Fibroblast of pulmonary artery (primary cell): ENCODE measurements around the gene PCSK2.

Source experiments
- DNase-seq: peaks from one replicate; pipeline ENCODE4 v3.0.0-alpha.2; 2010; ENCODE audit warnings: low read depth
- H3K4me3 ChIP-seq: replicated peaks from 2 replicates; pipeline ENCODE4 v1.5.1; 2011; ENCODE audit warnings: low read depth, mild to moderate bottlenecking, control low read depth, low read length, moderate library complexity
- TF ChIP-seq, protein P1 (sequence below): IDR thresholded peaks from 2 replicates; pipeline ENCODE4 v1.5.1; 2011; ENCODE audit warnings: mild to moderate bottlenecking, control low read depth, low read length, inconsistent platforms; ENCODE audit errors: missing control alignments

The PCSK2 gene

DNA sequence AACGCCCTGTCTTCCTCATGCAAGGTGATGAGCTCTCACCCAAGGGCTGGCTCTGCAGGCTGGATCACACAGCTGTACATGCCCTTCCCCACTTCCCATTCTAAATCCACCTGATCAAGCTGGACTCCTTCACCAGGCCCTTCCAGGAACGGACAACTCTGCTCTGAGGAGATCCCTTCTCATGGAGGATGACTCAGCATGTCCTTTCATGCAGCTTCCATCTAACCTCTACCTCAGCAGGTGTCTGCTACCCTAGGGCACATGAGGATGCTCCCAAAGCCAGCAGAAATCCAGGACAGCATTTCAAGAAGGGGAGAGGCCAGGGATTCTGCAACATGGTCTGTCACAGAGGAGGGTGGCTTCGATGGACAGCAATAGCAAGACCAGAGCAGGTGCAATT is 61.2 kb downstream of the PCSK2 start:
- TF ChIP-seq, protein P1, sequence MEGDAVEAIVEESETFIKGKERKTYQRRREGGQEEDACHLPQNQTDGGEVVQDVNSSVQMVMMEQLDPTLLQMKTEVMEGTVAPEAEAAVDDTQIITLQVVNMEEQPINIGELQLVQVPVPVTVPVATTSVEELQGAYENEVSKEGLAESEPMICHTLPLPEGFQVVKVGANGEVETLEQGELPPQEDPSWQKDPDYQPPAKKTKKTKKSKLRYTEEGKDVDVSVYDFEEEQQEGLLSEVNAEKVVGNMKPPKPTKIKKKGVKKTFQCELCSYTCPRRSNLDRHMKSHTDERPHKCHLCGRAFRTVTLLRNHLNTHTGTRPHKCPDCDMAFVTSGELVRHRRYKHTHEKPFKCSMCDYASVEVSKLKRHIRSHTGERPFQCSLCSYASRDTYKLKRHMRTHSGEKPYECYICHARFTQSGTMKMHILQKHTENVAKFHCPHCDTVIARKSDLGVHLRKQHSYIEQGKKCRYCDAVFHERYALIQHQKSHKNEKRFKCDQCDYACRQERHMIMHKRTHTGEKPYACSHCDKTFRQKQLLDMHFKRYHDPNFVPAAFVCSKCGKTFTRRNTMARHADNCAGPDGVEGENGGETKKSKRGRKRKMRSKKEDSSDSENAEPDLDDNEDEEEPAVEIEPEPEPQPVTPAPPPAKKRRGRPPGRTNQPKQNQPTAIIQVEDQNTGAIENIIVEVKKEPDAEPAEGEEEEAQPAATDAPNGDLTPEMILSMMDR, result no peak
- no peak overlapping the region for H3K4me3 ChIP-seq

GRCh38 chr20:17295151-17295726 is 68.4 kb downstream of the PCSK2 start:
- DNase-seq, result no peak
- TF ChIP-seq, protein P1, result no peak
- H3K4me3 ChIP-seq, result no peak overlapping the region

More for the DNA sequence above, 61.2 kb downstream of the PCSK2 start:
- DNase-seq, result no peak

DNA sequence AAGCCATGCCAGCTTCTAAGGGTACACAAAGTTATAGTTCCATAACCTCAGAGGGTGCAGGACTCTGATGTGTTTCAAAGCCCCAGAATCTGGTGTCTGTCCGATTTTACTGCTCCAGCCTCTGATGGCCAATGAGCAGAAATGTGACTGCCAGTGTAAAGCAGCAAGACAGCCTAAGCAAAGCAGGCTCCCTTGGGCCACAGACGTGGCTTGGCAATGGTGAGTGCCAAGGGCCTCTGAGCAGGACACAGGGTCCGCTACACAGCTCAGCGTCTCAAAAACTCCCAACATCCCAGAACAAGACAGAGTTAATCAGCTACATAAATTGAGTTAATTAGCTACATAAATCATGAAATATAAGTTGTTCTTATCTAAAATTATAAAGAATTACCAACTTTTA is 69.2 kb downstream of the PCSK2 start:
- no peak overlapping the region for H3K4me3 ChIP-seq
- no peak for DNase-seq
- TF ChIP-seq, protein P1, result no peak

- TF ChIP-seq, protein P1, result no peak
- H3K4me3 ChIP-seq, result no peak overlapping the region
- no peak for DNase-seq
Measured at GRCh38 chr20:17298171-17298570, 71.3 kb downstream of the PCSK2 start.

GRCh38 chr20:17298751-17299150 is 71.9 kb downstream of the PCSK2 start:
- TF ChIP-seq, protein P1, result no peak
- no peak for DNase-seq
- no peak overlapping the region for H3K4me3 ChIP-seq

- TF ChIP-seq, protein P1, result no peak
- H3K4me3 ChIP-seq, result no peak overlapping the region
- no peak for DNase-seq
Measured at GRCh38 chr20:17300113-17300512, 73.3 kb downstream of the PCSK2 start.

DNA sequence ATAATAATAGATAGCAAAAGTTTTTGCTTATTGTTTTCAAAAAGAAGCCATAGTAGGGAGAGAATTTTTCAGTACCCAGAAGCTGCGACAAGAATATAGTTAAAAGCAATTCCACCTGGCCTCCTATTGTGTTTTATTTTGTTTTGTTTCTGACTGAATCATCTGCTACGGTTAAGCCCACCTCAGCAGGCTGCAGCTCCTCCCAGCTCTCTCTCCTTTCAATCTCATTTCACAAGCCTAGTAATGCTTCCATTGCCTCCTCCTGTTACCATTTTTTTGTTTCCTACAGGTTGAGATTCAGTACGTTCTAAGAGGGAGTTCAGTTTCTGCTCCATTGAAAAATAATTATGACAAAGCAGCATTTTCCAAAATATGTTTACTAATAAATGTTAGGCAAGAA is 77.9 kb downstream of the PCSK2 start:
- no peak overlapping the region for H3K4me3 ChIP-seq
- DNase-seq, result no peak
- TF ChIP-seq, protein P1, result no peak
